HEK293 (cell line): ENCODE measurements around the gene SLAMF8.

Experiments used
- ZEB2 ChIP-seq: fragments of 450-650 bp; formaldehyde crosslinking; IDR thresholded peaks from 2 replicates; pipeline ENCODE4 v1.5.1; 2016; ENCODE audit warnings: missing biosample characterization, missing genetic modification characterization
- ZNF677 ChIP-seq: fragments of 450-650 bp; IDR thresholded peaks from 2 replicates; pipeline ENCODE4 v1.5.0; 2018; ENCODE audit warnings: missing biosample characterization, mild to moderate bottlenecking, missing genetic modification characterization, moderate library complexity
- ZSCAN30 ChIP-seq: fragments of 450-650 bp; IDR thresholded peaks from 2 replicates; pipeline ENCODE4 v1.5.1; 2018; ENCODE audit warnings: missing biosample characterization, mild to moderate bottlenecking, missing genetic modification characterization, moderate library complexity

The SLAMF8 gene

DNA sequence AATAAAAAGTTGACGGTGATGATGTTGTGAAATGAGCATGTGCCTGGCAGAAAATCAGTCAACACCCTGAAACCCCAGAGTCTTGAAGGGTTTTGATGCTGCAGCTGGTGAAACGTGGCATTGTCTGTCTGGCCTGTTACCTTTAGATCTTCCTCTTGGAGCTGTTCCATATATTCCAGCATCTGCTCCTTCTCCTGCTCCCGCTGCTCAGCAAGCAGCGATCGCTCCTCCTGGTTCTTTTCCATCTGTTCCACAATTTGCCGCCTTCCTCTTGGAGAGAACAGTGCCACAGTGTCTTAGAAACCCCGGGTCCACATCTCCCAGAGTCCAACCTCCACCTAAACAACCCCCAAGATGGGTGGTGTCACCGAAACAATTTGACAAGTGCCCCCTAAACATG, 57.6 kb downstream of the SLAMF8 start (continued):
- TF ChIP-seq ZNF677 (no peak), ZEB2 (no peak), ZSCAN30 (tag by site-specific recombination) (no peak)
